ENCODE data around the gene BAZ2B. TPM values are rescaled to one million over a fixed set of nuclear protein-coding genes. Genes with fewer than 3 reads are reported as not detected.

The BAZ2B gene
- total RNA-seq, 1 donor from 2014 or later = 32.4 TPM

DNA sequence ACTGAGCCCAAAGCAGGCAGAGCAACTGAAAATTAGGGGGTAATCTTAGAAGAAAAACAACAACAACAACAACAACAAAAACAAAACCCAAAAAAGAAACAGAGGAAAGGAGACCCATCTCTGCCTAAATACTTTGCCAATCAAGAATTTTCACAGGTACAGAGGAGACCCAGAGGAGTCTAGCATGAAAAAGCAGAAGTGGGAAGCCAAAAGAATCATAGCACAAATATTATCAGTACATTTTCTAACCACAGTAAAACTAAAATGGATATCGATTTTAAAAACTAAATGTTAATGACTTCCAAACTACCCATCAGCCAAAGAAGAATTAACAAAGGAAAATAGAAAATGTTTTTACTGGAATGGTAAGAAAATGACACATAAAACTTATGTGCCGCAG, 148.1 kb downstream of the BAZ2B start:
- TF ChIP-seq, protein P1, sequence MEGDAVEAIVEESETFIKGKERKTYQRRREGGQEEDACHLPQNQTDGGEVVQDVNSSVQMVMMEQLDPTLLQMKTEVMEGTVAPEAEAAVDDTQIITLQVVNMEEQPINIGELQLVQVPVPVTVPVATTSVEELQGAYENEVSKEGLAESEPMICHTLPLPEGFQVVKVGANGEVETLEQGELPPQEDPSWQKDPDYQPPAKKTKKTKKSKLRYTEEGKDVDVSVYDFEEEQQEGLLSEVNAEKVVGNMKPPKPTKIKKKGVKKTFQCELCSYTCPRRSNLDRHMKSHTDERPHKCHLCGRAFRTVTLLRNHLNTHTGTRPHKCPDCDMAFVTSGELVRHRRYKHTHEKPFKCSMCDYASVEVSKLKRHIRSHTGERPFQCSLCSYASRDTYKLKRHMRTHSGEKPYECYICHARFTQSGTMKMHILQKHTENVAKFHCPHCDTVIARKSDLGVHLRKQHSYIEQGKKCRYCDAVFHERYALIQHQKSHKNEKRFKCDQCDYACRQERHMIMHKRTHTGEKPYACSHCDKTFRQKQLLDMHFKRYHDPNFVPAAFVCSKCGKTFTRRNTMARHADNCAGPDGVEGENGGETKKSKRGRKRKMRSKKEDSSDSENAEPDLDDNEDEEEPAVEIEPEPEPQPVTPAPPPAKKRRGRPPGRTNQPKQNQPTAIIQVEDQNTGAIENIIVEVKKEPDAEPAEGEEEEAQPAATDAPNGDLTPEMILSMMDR (IDR thresholded peaks at IDR 0.05; ENCODE audit: borderline replicate concordance) = no peak
- intact Hi-C loops (cut with micrococcal nuclease) = no loop called here

DNA sequence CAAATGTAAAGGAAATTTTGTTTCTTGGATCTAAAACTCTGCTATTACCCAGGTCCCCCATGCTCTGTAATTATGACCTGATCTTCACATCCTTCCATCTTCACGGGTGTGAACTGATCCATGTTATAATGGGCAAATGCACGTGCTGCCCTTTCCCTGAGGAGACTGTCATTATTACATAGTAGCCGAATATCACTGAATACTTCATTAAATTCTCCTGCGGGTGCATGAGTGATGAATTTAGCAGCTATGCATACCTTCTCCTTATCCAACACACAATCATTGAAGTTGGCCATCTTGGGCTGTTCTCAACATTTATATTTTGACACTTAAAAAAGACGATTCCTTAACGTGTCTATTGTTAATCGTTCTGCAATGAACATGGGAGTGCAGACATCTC, 153.4 kb downstream of the BAZ2B start:
- H3K27me3 ChIP-seq (ENCODE audit: low read depth) = no peaks in the 10 kb centered on the region
- intact Hi-C loops (cut with micrococcal nuclease) = no loop called here
- peaks cover 15% of the 10 kb centered on the region for H3K4me1 ChIP-seq
- peaks cover under 1% of the 10 kb centered on the region for H3K9me3 ChIP-seq (replicated peaks)
- DNase-seq = no peak
- TF ChIP-seq, protein P1 (IDR thresholded peaks at IDR 0.05; ENCODE audit: borderline replicate concordance) = no peak
- H3K4me3 ChIP-seq = no peak overlapping the region
- H3K36me3 ChIP-seq = no peaks in the 10 kb centered on the region
- no peak overlapping the region for H3K27ac ChIP-seq (replicated peaks)

More for the DNA sequence above, 148.1 kb downstream of the BAZ2B start:
- peaks cover 9% of the 10 kb centered on the region for H3K9me3 ChIP-seq (replicated peaks)
- H3K4me1 ChIP-seq = peaks cover 5% of the 10 kb centered on the region
- H3K4me3 ChIP-seq = no peak overlapping the region
- DNase-seq = no peak
- peaks cover 10% of the 10 kb centered on the region for H3K36me3 ChIP-seq
- H3K27me3 ChIP-seq (ENCODE audit: low read depth) = no peaks in the 10 kb centered on the region
- no peak overlapping the region for H3K27ac ChIP-seq (replicated peaks)

DNA sequence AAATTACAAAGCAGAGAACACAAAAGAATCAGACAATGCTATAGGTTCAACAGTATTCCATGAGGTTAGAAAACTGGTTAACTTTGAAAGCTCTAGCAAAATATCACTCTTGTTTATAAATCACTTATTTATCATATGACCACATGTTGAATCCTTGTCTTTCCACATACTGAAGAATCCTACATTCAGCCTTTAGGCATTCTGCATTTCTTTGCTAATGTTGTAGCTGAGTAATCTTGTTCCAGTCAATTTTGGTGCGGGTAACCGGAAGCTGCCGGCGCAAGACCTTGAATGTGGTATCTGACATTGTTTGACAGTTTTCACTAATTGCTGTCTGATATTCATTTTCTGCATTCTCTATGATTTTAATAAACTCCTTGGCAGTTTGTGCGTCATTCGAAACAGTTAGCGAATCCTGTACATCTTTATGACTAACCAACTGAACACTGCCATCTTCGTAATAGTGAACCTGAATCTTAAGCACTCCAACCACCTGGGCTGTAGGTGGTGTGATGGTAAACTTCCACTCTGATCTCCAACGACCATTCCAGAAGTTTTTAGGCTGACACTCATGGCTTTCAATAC, 154.1 kb downstream of the BAZ2B start:
- TF ChIP-seq, protein P1 (IDR thresholded peaks at IDR 0.05; ENCODE audit: borderline replicate concordance) = no peak
- intact Hi-C loops (cut with micrococcal nuclease) = no loop called here
- Histone ChIP-seq H3K4me1 (peaks cover 17% of the 10 kb centered on the region), H3K4me3 (no peak overlapping the region), H3K36me3 (no peaks in the 10 kb centered on the region), H3K27ac (replicated peaks) (no peak overlapping the region), H3K27me3 (ENCODE audit: low read depth) (no peaks in the 10 kb centered on the region), H3K9me3 (replicated peaks) (no peaks in the 10 kb centered on the region)
- DNase-seq = no peak

- no peak for DNase-seq
- Histone ChIP-seq H3K27me3 (ENCODE audit: low read depth) (no peaks in the 10 kb centered on the region), H3K4me3 (no peak overlapping the region), H3K36me3 (no peaks in the 10 kb centered on the region), H3K27ac (replicated peaks) (no peak overlapping the region), H3K4me1 (peaks cover 30% of the 10 kb centered on the region), H3K9me3 (replicated peaks) (no peaks in the 10 kb centered on the region)
- TF ChIP-seq, protein P1 (IDR thresholded peaks at IDR 0.05; ENCODE audit: borderline replicate concordance) = no peak
- intact Hi-C loops (cut with micrococcal nuclease) = no loop called here
These were observed 155.3 kb downstream of the BAZ2B start for GRCh38 chr2:159461076-159461475.

DNA sequence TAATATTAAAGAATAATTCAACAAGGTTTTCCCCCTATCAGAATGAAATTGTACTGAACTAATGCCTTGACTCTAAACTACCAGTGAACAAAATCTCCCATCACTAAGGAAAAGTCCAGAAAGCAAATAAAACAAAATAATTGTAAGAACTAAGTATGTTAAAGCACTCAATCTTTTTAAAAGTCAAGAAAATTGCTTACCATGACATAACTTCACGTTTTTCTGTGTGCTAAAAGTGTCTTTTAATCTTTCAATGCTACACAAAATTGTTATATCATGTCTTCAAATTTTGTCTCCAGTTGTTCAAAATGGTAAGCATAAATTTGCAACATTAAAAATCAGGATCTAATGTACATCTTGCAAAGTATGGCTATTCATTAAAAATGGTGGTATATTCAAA, 156.1 kb downstream of the BAZ2B start:
- Histone ChIP-seq H3K27ac (replicated peaks) (no peak overlapping the region), H3K4me1 (peaks cover 38% of the 10 kb centered on the region), H3K27me3 (ENCODE audit: low read depth) (no peaks in the 10 kb centered on the region), H3K4me3 (no peak overlapping the region), H3K36me3 (no peaks in the 10 kb centered on the region), H3K9me3 (replicated peaks) (no peaks in the 10 kb centered on the region)
- intact Hi-C loops (cut with micrococcal nuclease) = no loop called here
- TF ChIP-seq, protein P1 (IDR thresholded peaks at IDR 0.05; ENCODE audit: borderline replicate concordance) = no peak
- DNase-seq = no peak

All from left ventricle myocardium inferior (tissue), 1 donor.